ENCODE data around the gene CYP26B1. TPM values are rescaled to one million over a fixed set of nuclear protein-coding genes. Genes with fewer than 3 reads are reported as not detected.

CYP26B1 gene
- total and polyA plus RNA-seq, 2 donors (not counting 3 experiments of a cell fraction or from before 2014, with no cell fraction given), result 0.30 to 1.1 TPM

DNA sequence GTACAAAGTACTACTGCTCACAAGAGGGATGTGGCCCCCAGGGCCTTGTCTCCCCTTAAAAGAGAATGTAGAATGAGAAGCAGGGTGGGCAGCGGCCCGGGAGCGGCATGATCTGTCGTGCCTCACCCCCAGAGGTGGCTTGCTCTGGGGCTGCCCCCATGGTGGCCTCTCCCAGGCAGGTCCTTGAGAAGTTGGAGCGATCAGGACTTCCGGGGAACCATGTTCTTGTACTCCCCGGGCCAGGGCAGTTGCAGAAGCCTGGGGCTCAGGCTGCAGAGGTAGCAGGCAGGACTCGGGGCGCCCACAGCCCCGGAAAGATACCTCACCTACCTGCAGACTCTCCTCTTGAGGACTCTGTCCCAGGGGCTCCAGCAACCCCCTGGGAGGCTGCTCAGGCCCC lies 62.6 kb downstream of the CYP26B1 start:
- H3K4me1 ChIP-seq (ENCODE audit: control insufficient read depth, extremely low read depth, insufficient read depth, low read length), result no peaks in the 10 kb centered on the region
- H3K27me3 ChIP-seq (ENCODE audit: control insufficient read depth in 2 of 2, insufficient read depth in 2 of 2, low read length in 2 of 2), result no peaks in the 10 kb centered on the region
- DNase-seq (ENCODE audit: low read depth, low spot score) (no peak), FAIRE-seq (no peak)
- no peak overlapping the region for H2AFZ ChIP-seq (ENCODE audit: low read depth, low read length)
- no peaks in the 10 kb centered on the region for H3K9me3 ChIP-seq (replicated peaks; ENCODE audit: control insufficient read depth, insufficient read depth, low read length)
- no peaks in the 10 kb centered on the region for H4K20me1 ChIP-seq (replicated peaks; ENCODE audit: control insufficient read depth, extremely low read depth, insufficient read depth, low read length)
- no peaks in the 10 kb centered on the region for H3K9me1 ChIP-seq (replicated peaks; ENCODE audit: control insufficient read depth, extremely low read depth, insufficient read depth, low read length)
- POLR2A ChIA-PET, result no interaction called here
- H3K79me2 ChIP-seq (ENCODE audit: control insufficient read depth, insufficient read depth, low read length), result no peaks in the 10 kb centered on the region
- intact Hi-C loops (cut with micrococcal nuclease), result no loop called here
- no peak overlapping the region for H3K9ac ChIP-seq (replicated peaks; ENCODE audit: extremely low read depth, insufficient read depth, low read length)
- H3K36me3 ChIP-seq (ENCODE audit: control insufficient read depth in 2 of 2, extremely low read depth in 1 of 2, insufficient read depth in 2 of 2, low read length in 2 of 2), result no peaks in the 10 kb centered on the region
- H3K27ac ChIP-seq (ENCODE audit: insufficient read depth, low read depth, low read length), result no peak overlapping the region
- dilution Hi-C loops (cut with MboI; ENCODE audit: extremely low pct_ligation_motif_present, low sequenced_read_pairs), result no loop called here
- H3K4me2 ChIP-seq (ENCODE audit: insufficient read depth, low read length), result no peak overlapping the region
- CTCF ChIA-PET, result no interaction called here
- no peak overlapping the region for H3K4me3 ChIP-seq (replicated peaks in 1 of 3; ENCODE audit: insufficient read depth in 1 of 3, low read depth in 1 of 3, low read length in 3 of 3)
- no peak for TF ChIP-seq FOS (IDR thresholded peaks at IDR 0.05; ENCODE audit: borderline replicate concordance, insufficient read depth, low read length)
- TF ChIP-seq, protein P1, sequence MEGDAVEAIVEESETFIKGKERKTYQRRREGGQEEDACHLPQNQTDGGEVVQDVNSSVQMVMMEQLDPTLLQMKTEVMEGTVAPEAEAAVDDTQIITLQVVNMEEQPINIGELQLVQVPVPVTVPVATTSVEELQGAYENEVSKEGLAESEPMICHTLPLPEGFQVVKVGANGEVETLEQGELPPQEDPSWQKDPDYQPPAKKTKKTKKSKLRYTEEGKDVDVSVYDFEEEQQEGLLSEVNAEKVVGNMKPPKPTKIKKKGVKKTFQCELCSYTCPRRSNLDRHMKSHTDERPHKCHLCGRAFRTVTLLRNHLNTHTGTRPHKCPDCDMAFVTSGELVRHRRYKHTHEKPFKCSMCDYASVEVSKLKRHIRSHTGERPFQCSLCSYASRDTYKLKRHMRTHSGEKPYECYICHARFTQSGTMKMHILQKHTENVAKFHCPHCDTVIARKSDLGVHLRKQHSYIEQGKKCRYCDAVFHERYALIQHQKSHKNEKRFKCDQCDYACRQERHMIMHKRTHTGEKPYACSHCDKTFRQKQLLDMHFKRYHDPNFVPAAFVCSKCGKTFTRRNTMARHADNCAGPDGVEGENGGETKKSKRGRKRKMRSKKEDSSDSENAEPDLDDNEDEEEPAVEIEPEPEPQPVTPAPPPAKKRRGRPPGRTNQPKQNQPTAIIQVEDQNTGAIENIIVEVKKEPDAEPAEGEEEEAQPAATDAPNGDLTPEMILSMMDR (IDR thresholded peaks at IDR 0.05; ENCODE audit: extremely low read depth in 1 of 2, insufficient read depth in 1 of 2, low read depth in 1 of 2, low read length in 2 of 2), result no peak
- no peak for TF ChIP-seq POLR2AphosphoS5 (IDR thresholded peaks at IDR 0.05; ENCODE audit: insufficient read depth, low read depth, low read length)
- no peak for TF ChIP-seq EZH2 (IDR thresholded peaks at IDR 0.05; ENCODE audit: borderline replicate concordance, low read depth, low read length, severe bottlenecking)
- no peak for TF ChIP-seq MYC (IDR thresholded peaks at IDR 0.05; ENCODE audit: low read depth, low read length)
- no peak for TF ChIP-seq JUN (IDR thresholded peaks at IDR 0.05; ENCODE audit: borderline replicate concordance, insufficient read depth, insufficient read length, low read depth)
- TF ChIP-seq GATA2 (IDR thresholded peaks at IDR 0.05; ENCODE audit: insufficient read depth, insufficient read length, low read depth, low read length), result no peak
- no TSS peak for BruUV-seq (replicated peaks)
